ENCODE measurements around the gene ZNF789. TPM values are rescaled to one million over a fixed set of nuclear protein-coding genes. Genes with fewer than 3 reads are reported as not detected.

The ZNF789 gene
- total RNA-seq, 1 experiment from 2014 or later = 15.1 TPM

DNA sequence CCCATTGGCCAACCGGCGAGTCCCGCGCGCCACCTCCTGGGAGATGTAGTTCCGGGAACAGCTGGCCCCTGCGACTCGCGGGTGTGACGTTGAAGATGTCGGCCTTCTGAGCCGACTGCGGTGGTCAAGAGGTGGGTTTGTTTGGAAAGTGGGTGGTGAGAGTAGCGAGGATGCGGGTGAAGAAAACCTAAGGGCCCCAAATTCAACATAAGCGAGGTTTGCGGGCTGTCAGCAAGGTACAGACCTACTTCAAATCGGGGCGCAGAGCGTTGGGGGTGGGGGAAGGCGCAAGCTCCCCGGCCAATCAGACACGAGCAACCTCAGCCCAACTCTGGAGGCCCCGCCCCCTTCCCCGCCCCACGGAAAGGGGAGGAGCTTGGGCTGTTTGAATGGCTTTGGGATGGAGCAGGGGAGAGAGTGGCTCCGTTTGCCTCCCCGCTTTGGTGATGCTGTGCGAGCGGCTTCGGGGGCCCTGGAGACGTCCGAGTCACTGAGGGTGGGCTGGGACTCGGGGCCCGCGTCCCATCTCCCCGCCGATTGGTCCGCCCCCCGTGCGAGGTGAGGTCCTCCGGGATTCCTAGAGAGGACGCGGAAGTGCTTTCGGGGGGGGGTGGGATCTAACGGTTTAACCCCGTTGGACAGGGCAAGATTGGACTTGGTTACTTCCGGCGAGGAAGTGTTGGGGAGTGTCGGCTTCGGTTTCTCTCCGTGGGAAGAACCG is 32.1 kb downstream of the ZNF789 start, which contains the start of gene ZKSCAN5:
Gene ZKSCAN5, plus strand, starts transcription at position 60 of the 721 bp plus-strand sequence. CDS start 1,383 bp downstream, outside the sequence.
- Histone ChIP-seq H2BK5ac (ENCODE audit: insufficient read length, low read length) (no peak within 1 kb of the TSS), H4K20me1 (ENCODE audit: control insufficient read depth, insufficient read depth, insufficient read length) (no peaks in the 10 kb centered on the region), H3K79me1 (ENCODE audit: insufficient read depth, low read depth, low read length, poor library complexity, severe bottlenecking) (peaks cover 8% of the 10 kb centered on the region), H3K4ac (ENCODE audit: low read depth, low read length) (no peak within 1 kb of the TSS), H4K8ac (replicated peaks; ENCODE audit: insufficient read length, low read depth, low read length) (no peak within 1 kb of the TSS), H3K23me2 (ENCODE audit: insufficient read length, low read depth, low read length, poor library complexity, severe bottlenecking) (peaks cover 15% of the 10 kb centered on the region), H3K27me3 (ENCODE audit: insufficient read depth, low read length) (no peaks in the 10 kb centered on the region), H4K5ac (ENCODE audit: insufficient read length, low read depth, low read length) (no peak within 1 kb of the TSS), H3K9me3 (ENCODE audit: control insufficient read depth, low read depth, low read length) (no peaks in the 10 kb centered on the region), H3K9ac (ENCODE audit: extremely low read depth, insufficient read length, low read length) (peak within 1 kb of the TSS; percentile 93), H2AFZ (ENCODE audit: low read length) (peak within 1 kb of the TSS; percentile 32), H3K79me2 (ENCODE audit: insufficient read depth, low read length) (peaks cover 9% of the 10 kb centered on the region; the same call in 1 of the 2 replicates), H2BK15ac (ENCODE audit: low read depth, low read length) (no peak within 1 kb of the TSS), H2BK120ac (ENCODE audit: low read depth, low read length, poor library complexity, severe bottlenecking) (no peak within 1 kb of the TSS), H2BK20ac (ENCODE audit: low read depth, low read length, poor library complexity, severe bottlenecking) (no peak within 1 kb of the TSS), H3K4me2 (ENCODE audit: insufficient read depth, insufficient read length, low read length) (peak within 1 kb of the TSS; percentile 97), H2BK12ac (ENCODE audit: insufficient read length, low read depth, low read length) (no peak within 1 kb of the TSS), H3K4me1 (ENCODE audit: insufficient read depth, low read length) (no peaks in the 10 kb centered on the region; the same call in 1 of the 2 replicates), H3K23ac (ENCODE audit: insufficient read length, low read depth, low read length) (no peak within 1 kb of the TSS), H3T11ph (ENCODE audit: low read length) (no peak within 1 kb of the TSS), H3K14ac (ENCODE audit: insufficient read depth, low read length) (peak within 1 kb of the TSS; percentile 86; the same call in 1 of the 2 replicates), H4K91ac (ENCODE audit: insufficient read length, low read depth, low read length) (no peak within 1 kb of the TSS), H3K27ac (ENCODE audit: insufficient read length, low read depth, low read length) (no peak within 1 kb of the TSS), H3K56ac (ENCODE audit: insufficient read length, low read depth, low read length) (no peak within 1 kb of the TSS), H2AK5ac (ENCODE audit: insufficient read length, low read length) (no peak within 1 kb of the TSS), H3K18ac (ENCODE audit: insufficient read length, low read depth, low read length) (peak within 1 kb of the TSS; percentile 88)
- Mint-ChIP-seq H3K4me3 (peak within 1 kb of the TSS; percentile 93 to 94), H3K9me3 (no peaks in the 10 kb centered on the region; a peak in 2 of 5 replicates), H3K27me3 (ENCODE audit: low read depth) (no peaks in the 10 kb centered on the region), H3K36me3 (ENCODE audit: insufficient read depth in 1 of 3, low read depth in 3 of 3) (peaks cover 5 to 16% (median 8%) of the 10 kb centered on the region in 3 experiments; a peak in 6 of 7 replicates), H3K27ac (peak within 1 kb of the TSS; percentile 98 to 99 (median 98)), H3K4me1 (peaks cover 13 to 20% of the 10 kb centered on the region in 2 experiments)
- DNase-seq = peak; percentile 96
- WGBS (ENCODE audit: extremely low coverage, insufficient read length, low lambda C conversion rate) = no CpG with 5 or more reads among the region's 53 CpGs
- TF ChIP-seq, protein P1, sequence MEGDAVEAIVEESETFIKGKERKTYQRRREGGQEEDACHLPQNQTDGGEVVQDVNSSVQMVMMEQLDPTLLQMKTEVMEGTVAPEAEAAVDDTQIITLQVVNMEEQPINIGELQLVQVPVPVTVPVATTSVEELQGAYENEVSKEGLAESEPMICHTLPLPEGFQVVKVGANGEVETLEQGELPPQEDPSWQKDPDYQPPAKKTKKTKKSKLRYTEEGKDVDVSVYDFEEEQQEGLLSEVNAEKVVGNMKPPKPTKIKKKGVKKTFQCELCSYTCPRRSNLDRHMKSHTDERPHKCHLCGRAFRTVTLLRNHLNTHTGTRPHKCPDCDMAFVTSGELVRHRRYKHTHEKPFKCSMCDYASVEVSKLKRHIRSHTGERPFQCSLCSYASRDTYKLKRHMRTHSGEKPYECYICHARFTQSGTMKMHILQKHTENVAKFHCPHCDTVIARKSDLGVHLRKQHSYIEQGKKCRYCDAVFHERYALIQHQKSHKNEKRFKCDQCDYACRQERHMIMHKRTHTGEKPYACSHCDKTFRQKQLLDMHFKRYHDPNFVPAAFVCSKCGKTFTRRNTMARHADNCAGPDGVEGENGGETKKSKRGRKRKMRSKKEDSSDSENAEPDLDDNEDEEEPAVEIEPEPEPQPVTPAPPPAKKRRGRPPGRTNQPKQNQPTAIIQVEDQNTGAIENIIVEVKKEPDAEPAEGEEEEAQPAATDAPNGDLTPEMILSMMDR (conservative IDR thresholded peaks at IDR 0.05) = no peak

Measured in H9 (cell line).